ENCODE results near the gene SPATA20. TPM values are rescaled to one million over a fixed set of nuclear protein-coding genes. Genes with fewer than 3 reads are reported as not detected.

The SPATA20 gene
- total and polyA plus RNA-seq, 2 donors (not counting 3 experiments of a cell fraction or from before 2014, with no cell fraction given) = 42.3 to 51.5 TPM

DNA sequence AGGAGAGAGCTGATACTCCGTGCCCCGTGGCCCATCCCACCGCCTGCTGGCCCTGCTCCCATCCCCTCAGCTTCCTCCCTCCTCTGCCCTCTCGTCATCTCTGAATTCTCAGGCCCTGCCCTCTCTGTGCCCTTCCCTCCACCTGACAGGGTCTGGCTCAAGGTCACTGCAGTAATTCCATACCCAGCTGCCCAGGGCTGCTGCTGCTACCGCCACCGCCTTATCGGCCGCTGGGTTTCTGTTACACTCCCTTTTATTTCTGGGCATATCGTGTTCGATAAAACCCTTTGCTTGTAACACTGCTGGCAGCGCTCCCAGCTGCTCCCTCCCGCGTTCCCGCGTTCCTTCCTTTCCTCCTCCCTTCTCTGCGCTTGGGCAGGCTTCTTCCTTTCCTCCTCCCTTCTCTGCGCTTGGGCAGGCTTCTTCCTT, 13.2 kb upstream of the SPATA20 start:
- no peaks in the 10 kb centered on the region for H3K79me2 ChIP-seq (ENCODE audit: control insufficient read depth, insufficient read depth, low read length)
- H3K4me3 ChIP-seq (replicated peaks in 1 of 3; ENCODE audit: insufficient read depth in 1 of 3, low read depth in 1 of 3, low read length in 3 of 3) = no peak overlapping the region
- no peaks in the 10 kb centered on the region for H3K9me3 ChIP-seq (replicated peaks; ENCODE audit: control insufficient read depth, insufficient read depth, low read length)
- TF ChIP-seq JUN (IDR thresholded peaks at IDR 0.05; ENCODE audit: borderline replicate concordance, insufficient read depth, insufficient read length, low read depth) (no peak), POLR2AphosphoS5 (IDR thresholded peaks at IDR 0.05; ENCODE audit: insufficient read depth, low read depth, low read length) (no peak), MYC (IDR thresholded peaks at IDR 0.05; ENCODE audit: low read depth, low read length) (no peak), FOS (IDR thresholded peaks at IDR 0.05; ENCODE audit: borderline replicate concordance, insufficient read depth, low read length) (no peak), GATA2 (IDR thresholded peaks at IDR 0.05; ENCODE audit: insufficient read depth, insufficient read length, low read depth, low read length) (no peak)
- TF ChIP-seq, protein P1, sequence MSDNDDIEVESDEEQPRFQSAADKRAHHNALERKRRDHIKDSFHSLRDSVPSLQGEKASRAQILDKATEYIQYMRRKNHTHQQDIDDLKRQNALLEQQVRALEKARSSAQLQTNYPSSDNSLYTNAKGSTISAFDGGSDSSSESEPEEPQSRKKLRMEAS (IDR thresholded peaks at IDR 0.05; ENCODE audit: insufficient read depth, insufficient read length) = no peak
- no peaks in the 10 kb centered on the region for H3K4me1 ChIP-seq (ENCODE audit: control insufficient read depth, extremely low read depth, insufficient read depth, low read length)
- no TSS peak for BruUV-seq (replicated peaks)
- ChIA-PET POLR2A (no interaction called here), CTCF (no interaction called here)
- H3K9ac ChIP-seq (replicated peaks; ENCODE audit: extremely low read depth, insufficient read depth, low read length) = no peak overlapping the region
- H3K9me1 ChIP-seq (replicated peaks; ENCODE audit: control insufficient read depth, extremely low read depth, insufficient read depth, low read length) = no peaks in the 10 kb centered on the region
- no peaks in the 10 kb centered on the region for H4K20me1 ChIP-seq (replicated peaks; ENCODE audit: control insufficient read depth, extremely low read depth, insufficient read depth, low read length)
- no peaks in the 10 kb centered on the region for H3K36me3 ChIP-seq (ENCODE audit: control insufficient read depth in 2 of 2, extremely low read depth in 1 of 2, insufficient read depth in 2 of 2, low read length in 2 of 2)
- no peak overlapping the region for H3K27ac ChIP-seq (ENCODE audit: insufficient read depth, low read depth, low read length)
- dilution Hi-C loops (cut with MboI; ENCODE audit: extremely low pct_ligation_motif_present, low sequenced_read_pairs) = no loop called here
- intact Hi-C loops (cut with micrococcal nuclease) = no loop called here
- peak; percentile 19 for DNase-seq (ENCODE audit: low read depth, low spot score)
- peaks cover 13 to 28% of the 10 kb centered on the region in 2 experiments for H3K27me3 ChIP-seq (ENCODE audit: control insufficient read depth in 2 of 2, insufficient read depth in 2 of 2, low read length in 2 of 2)
- H2AFZ ChIP-seq (ENCODE audit: low read depth, low read length) = no peak overlapping the region
- no peak overlapping the region for H3K4me2 ChIP-seq (ENCODE audit: insufficient read depth, low read length)
- FAIRE-seq = peak; percentile 31

- dilution Hi-C loops (cut with MboI; ENCODE audit: extremely low pct_ligation_motif_present, low sequenced_read_pairs) = no loop called here
- Histone ChIP-seq H3K79me2 (ENCODE audit: control insufficient read depth, insufficient read depth, low read length) (no peaks in the 10 kb centered on the region), H2AFZ (ENCODE audit: low read depth, low read length) (no peak overlapping the region), H3K9me3 (replicated peaks; ENCODE audit: control insufficient read depth, insufficient read depth, low read length) (no peaks in the 10 kb centered on the region), H4K20me1 (replicated peaks; ENCODE audit: control insufficient read depth, extremely low read depth, insufficient read depth, low read length) (no peaks in the 10 kb centered on the region), H3K36me3 (ENCODE audit: control insufficient read depth in 2 of 2, extremely low read depth in 1 of 2, insufficient read depth in 2 of 2, low read length in 2 of 2) (no peaks in the 10 kb centered on the region), H3K27ac (ENCODE audit: insufficient read depth, low read depth, low read length) (no peak overlapping the region), H3K4me1 (ENCODE audit: control insufficient read depth, extremely low read depth, insufficient read depth, low read length) (no peaks in the 10 kb centered on the region), H3K9me1 (replicated peaks; ENCODE audit: control insufficient read depth, extremely low read depth, insufficient read depth, low read length) (no peaks in the 10 kb centered on the region), H3K9ac (replicated peaks; ENCODE audit: extremely low read depth, insufficient read depth, low read length) (no peak overlapping the region), H3K4me2 (ENCODE audit: insufficient read depth, low read length) (no peak overlapping the region), H3K27me3 (ENCODE audit: control insufficient read depth in 2 of 2, insufficient read depth in 2 of 2, low read length in 2 of 2) (peaks cover 13 to 26% of the 10 kb centered on the region in 2 experiments), H3K4me3 (replicated peaks in 1 of 3; ENCODE audit: insufficient read depth in 1 of 3, low read depth in 1 of 3, low read length in 3 of 3) (no peak overlapping the region)
- no TSS peak for BruUV-seq (replicated peaks)
- FAIRE-seq = no peak
- no peak for DNase-seq (ENCODE audit: low read depth, low spot score)
- TF ChIP-seq, protein P2, sequence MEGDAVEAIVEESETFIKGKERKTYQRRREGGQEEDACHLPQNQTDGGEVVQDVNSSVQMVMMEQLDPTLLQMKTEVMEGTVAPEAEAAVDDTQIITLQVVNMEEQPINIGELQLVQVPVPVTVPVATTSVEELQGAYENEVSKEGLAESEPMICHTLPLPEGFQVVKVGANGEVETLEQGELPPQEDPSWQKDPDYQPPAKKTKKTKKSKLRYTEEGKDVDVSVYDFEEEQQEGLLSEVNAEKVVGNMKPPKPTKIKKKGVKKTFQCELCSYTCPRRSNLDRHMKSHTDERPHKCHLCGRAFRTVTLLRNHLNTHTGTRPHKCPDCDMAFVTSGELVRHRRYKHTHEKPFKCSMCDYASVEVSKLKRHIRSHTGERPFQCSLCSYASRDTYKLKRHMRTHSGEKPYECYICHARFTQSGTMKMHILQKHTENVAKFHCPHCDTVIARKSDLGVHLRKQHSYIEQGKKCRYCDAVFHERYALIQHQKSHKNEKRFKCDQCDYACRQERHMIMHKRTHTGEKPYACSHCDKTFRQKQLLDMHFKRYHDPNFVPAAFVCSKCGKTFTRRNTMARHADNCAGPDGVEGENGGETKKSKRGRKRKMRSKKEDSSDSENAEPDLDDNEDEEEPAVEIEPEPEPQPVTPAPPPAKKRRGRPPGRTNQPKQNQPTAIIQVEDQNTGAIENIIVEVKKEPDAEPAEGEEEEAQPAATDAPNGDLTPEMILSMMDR (IDR thresholded peaks at IDR 0.05; ENCODE audit: extremely low read depth in 1 of 2, insufficient read depth in 1 of 2, low read depth in 1 of 2, low read length in 2 of 2) = peak; percentile 12 to 54
- no peak for TF ChIP-seq MYC (IDR thresholded peaks at IDR 0.05; ENCODE audit: low read depth, low read length)
- CTCF ChIA-PET = interaction anchor here (1.9 kb wide), 1 partner anchor 10 kb away, joined by 5 read pairs; no protein-coding TSS in a partner anchor
- intact Hi-C loops (cut with micrococcal nuclease) = no loop called here
- POLR2A ChIA-PET = no interaction called here
These were observed 12.6 kb upstream of the SPATA20 start for GRCh38 chr17:50534222-50534978.

Measured in endothelial cell of umbilical vein (primary cell).